ENCODE results near the gene FAM168B.

FAM168B gene

DNA sequence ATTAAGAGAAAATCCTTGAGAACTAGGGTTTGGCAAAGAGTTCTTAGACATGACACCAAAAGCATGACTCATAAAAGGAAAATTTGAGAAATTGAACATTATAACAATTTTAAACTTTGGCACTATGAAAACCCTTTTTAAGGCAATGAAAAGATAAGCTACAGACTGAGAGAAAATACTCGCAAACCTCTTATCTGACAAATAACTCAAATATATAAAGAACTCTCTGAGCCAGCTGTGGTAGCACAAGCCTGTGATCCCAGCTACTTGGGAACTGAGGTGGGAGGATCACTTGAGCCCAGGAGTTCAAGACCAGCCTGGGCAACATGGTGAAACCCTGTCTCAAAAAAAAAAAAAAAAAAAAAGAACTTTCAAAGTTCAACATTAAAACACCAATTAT is 70.5 kb downstream of the FAM168B start:
- no peak for DNase-seq
- H3K27me3 Mint-ChIP-seq (ENCODE audit: low read depth, poor library complexity) = peaks cover 13% of the 10 kb centered on the region
- no peak overlapping the region for H3K27ac Mint-ChIP-seq

DNA sequence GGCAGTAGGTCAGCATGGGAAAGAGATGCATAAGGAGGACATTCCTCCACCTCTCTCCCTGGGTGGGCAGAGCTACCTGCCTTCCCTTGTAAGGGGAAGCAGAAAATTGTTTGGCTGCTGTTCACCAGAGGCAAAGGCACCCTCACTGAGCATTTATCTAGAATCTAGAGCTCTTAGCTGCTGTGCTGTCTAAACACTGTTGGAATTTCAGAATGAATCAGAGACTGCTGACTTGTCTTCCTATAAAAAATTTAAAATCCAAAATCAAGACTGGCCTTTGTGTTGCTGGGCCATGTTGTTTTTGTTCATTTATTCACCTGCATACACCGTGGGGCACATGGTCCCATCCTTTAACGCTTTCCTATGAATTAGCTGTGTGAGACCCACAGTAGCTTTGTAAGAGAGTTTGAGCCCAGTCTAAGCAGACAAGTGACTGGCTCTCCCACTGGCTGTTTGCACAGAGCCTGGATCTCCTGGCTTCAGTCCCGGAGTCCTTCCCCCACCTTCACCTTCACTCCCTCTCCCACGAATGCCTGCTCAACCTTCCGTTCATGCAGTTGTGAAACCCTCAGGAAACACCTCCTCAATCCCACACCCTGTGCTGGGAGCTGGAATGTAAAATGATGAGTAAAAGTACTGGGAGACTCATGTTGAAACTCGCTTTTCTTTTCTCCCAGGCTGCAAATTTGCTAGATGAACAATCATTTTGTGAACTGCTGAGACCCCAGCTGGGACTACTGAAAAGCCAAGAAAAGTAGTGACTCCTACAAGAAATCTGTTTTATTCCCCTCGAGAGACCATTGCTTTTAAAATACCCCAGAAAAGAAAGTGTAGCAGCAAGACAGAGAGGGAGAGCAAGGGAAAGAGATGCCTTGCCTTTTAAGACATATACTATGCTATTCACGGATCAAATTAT is 76.2 kb downstream of the FAM168B start:
- TF ChIP-seq, protein P1, sequence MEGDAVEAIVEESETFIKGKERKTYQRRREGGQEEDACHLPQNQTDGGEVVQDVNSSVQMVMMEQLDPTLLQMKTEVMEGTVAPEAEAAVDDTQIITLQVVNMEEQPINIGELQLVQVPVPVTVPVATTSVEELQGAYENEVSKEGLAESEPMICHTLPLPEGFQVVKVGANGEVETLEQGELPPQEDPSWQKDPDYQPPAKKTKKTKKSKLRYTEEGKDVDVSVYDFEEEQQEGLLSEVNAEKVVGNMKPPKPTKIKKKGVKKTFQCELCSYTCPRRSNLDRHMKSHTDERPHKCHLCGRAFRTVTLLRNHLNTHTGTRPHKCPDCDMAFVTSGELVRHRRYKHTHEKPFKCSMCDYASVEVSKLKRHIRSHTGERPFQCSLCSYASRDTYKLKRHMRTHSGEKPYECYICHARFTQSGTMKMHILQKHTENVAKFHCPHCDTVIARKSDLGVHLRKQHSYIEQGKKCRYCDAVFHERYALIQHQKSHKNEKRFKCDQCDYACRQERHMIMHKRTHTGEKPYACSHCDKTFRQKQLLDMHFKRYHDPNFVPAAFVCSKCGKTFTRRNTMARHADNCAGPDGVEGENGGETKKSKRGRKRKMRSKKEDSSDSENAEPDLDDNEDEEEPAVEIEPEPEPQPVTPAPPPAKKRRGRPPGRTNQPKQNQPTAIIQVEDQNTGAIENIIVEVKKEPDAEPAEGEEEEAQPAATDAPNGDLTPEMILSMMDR (IDR thresholded peaks at IDR 0.05) = no peak
- Mint-ChIP-seq H3K4me1 (no peaks in the 10 kb centered on the region), H3K9me3 (peaks cover 5% of the 10 kb centered on the region), H3K4me3 (no peak overlapping the region), H3K27me3 (ENCODE audit: low read depth, poor library complexity) (peaks cover 9% of the 10 kb centered on the region), H3K27ac (no peak overlapping the region), H3K36me3 (ENCODE audit: low read depth) (no peaks in the 10 kb centered on the region)
- DNase-seq = no peak

More for the DNA sequence above, 70.5 kb downstream of the FAM168B start:
- Mint-ChIP-seq H3K4me1 (no peaks in the 10 kb centered on the region), H3K36me3 (ENCODE audit: low read depth) (no peaks in the 10 kb centered on the region), H3K9me3 (peaks cover 14% of the 10 kb centered on the region), H3K4me3 (no peak overlapping the region)
- TF ChIP-seq, protein P1 (IDR thresholded peaks at IDR 0.05) = no peak

DNA sequence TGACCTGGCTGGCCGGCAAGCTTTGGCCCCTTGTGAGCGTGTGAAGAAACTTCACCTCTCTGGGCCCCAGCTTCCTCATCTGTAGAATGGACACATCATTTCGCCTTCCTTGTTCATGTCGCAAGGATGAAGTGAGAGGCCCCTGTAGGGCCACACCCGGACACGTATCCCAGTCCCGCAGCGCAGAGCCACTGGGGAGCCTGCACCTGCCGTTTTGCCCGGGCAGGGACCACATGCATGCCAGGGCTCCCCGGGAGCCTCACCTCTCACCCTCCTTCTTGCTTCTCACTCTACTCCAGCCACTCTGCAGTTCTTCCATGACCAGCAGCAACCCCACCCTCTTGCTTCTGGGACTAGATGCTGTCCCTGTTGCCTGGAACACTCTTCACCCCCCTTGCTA is 77.5 kb downstream of the FAM168B start:
- DNase-seq = no peak
- H3K9me3 Mint-ChIP-seq = no peaks in the 10 kb centered on the region
- H3K36me3 Mint-ChIP-seq (ENCODE audit: low read depth) = no peaks in the 10 kb centered on the region
- TF ChIP-seq, protein P1 (IDR thresholded peaks at IDR 0.05) = no peak
- H3K4me1 Mint-ChIP-seq = peaks cover 9% of the 10 kb centered on the region
- H3K4me3 Mint-ChIP-seq = no peak overlapping the region
- peaks cover 9% of the 10 kb centered on the region for H3K27me3 Mint-ChIP-seq (ENCODE audit: low read depth, poor library complexity)
- peak overlapping the region; percentile 64 for H3K27ac Mint-ChIP-seq

DNA sequence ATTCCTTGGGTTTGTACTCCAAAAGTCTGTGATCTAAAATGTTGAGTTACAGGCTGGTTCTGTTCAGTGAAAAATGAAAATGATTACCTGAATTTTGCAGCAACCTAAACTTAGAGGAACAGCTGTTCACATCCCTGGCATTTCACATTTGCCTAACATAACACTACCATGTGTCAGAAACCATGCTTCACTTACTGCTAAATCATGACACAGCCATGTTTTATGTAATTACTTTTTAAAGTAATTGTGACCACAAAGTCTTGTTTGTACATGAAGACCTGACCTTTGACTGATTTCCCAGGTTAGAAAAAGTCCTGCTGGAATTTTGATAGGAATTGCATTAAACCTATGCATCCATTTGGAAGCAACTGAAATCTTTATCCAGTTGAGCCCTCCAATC is 79.1 kb downstream of the FAM168B start:
- no peaks in the 10 kb centered on the region for H3K9me3 Mint-ChIP-seq
- no peaks in the 10 kb centered on the region for H3K36me3 Mint-ChIP-seq (ENCODE audit: low read depth)
- no peak for DNase-seq
- TF ChIP-seq, protein P1 (IDR thresholded peaks at IDR 0.05) = no peak
- peaks cover 9% of the 10 kb centered on the region for H3K4me1 Mint-ChIP-seq
- H3K27ac Mint-ChIP-seq = no peak overlapping the region
- no peak overlapping the region for H3K4me3 Mint-ChIP-seq
- peaks cover 9% of the 10 kb centered on the region for H3K27me3 Mint-ChIP-seq (ENCODE audit: low read depth, poor library complexity)

DNA sequence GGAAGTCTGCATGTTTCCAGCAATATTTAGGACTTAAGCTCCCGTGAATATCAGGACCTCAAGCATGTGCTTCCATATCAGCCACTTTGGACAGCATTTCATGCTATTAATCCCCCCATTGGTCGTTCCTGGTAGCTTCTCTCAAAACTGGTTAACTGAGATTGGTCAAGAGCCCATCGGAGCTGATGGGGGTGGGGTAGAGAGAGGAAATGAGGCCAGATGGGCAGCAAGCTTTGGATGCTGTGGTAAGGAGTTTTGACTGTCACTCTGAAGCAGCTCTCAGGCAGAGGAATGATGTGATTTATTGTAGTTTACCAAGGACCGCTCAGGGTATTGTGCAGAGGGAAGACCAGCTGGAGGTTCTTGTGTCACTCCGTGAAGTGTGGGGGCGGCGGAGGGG is 81.8 kb downstream of the FAM168B start:
- Mint-ChIP-seq H3K4me3 (no peak overlapping the region), H3K27me3 (ENCODE audit: low read depth, poor library complexity) (peaks cover 7% of the 10 kb centered on the region), H3K27ac (no peak overlapping the region), H3K9me3 (no peaks in the 10 kb centered on the region), H3K4me1 (peaks cover 9% of the 10 kb centered on the region), H3K36me3 (ENCODE audit: low read depth) (no peaks in the 10 kb centered on the region)
- DNase-seq = no peak
- TF ChIP-seq, protein P1 (IDR thresholded peaks at IDR 0.05) = no peak

DNA sequence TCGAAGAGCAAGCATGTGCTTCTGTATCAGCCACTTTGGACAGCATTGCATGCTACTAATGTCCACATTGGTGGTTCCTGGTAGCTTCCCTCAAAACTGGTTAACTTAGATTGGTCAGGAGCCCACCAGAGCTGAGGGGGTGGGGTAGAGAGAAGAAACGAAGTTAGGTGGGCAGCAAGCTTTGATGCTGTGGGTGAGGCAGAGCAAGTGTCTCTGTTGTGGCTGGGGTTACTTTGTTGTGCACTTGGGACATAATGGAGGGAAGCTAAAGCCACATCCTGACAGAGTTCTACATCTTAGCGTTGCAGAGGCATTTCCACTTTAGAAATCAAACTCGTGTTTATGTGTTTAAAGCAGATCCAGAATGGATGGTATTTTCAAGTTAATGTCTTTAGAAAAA is 82.7 kb downstream of the FAM168B start:
- Mint-ChIP-seq H3K4me3 (no peak overlapping the region), H3K36me3 (ENCODE audit: low read depth) (no peaks in the 10 kb centered on the region), H3K27ac (no peak overlapping the region), H3K27me3 (ENCODE audit: low read depth, poor library complexity) (peaks cover 7% of the 10 kb centered on the region), H3K9me3 (no peaks in the 10 kb centered on the region), H3K4me1 (peaks cover 9% of the 10 kb centered on the region)
- DNase-seq = no peak
- TF ChIP-seq, protein P1 (IDR thresholded peaks at IDR 0.05) = no peak
